Keratinocyte (primary cell): ENCODE results near the gene VWA5A.

ENCODE experiments used
- CTCF ChIP-seq, 3 experiments: IDR thresholded peaks in 1 of 3; conservative IDR thresholded peaks in 1 of 3; optimal IDR thresholded peaks in 1 of 3; 2 replicates in 2 of 3; 3 replicates in 1 of 3; pipeline versions ENCODE3 to v1.5.1; 2011; ENCODE audit warnings: low read length in 3 of 3, mild to moderate bottlenecking in 3 of 3, moderate library complexity in 2 of 3, control low read depth in 1 of 3, inconsistent platforms in 1 of 3; ENCODE audit not compliant: insufficient read depth in 2 of 3; ENCODE audit errors: extremely low read depth in 1 of 3
- EZH2 ChIP-seq: IDR thresholded peaks from one replicate; pipeline ENCODE4 v1.6.1; 2012; ENCODE audit warnings: inconsistent platforms, mild to moderate bottlenecking, low read length, moderate library complexity

- TF ChIP-seq CTCF (optimal IDR thresholded peaks at IDR 0.05 in 1 of 3, IDR thresholded peaks at IDR 0.05 in 1 of 3, conservative IDR thresholded peaks at IDR 0.05 in 1 of 3; ENCODE audit: extremely low read depth in 1 of 3, insufficient read depth in 2 of 3, low read length in 3 of 3) (no peak), EZH2 (no peak)
Measured at GRCh38 chr11:124150684-124151083, 35.4 kb downstream of the VWA5A start.
